ENCODE results near the gene ARAP3.

The ARAP3 gene

DNA sequence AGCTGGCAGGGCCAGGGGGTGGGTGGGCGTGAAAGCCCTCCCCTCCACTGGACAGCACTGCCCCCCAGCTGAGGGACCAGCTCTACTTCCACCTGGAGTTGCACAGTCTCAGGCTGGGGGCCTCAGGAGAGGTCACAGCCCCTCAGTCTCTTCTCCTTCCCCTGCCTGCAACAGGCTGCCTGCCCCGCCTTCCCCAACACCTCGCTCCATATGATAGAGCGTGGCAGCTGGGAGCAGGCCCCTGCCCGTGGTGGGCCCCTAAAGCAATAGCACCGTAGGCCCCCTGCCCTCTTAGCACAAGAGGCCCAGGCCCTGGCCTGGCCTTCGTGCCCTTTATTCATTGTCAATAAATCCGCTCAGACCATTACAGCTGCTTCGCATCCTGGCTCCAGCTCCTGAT is 41.3 kb downstream of the ARAP3 start:
- Histone ChIP-seq H3K27me3 (ENCODE audit: control insufficient read depth in 1 of 2, insufficient read depth in 2 of 2, low read length in 2 of 2) (peaks cover 8 to 11% of the 10 kb centered on the region in 2 donors), H3K27ac (ENCODE audit: low read length) (no peak overlapping the region), H3K9ac (ENCODE audit: low read length in 2 of 2) (no peak overlapping the region), H3K9me3 (ENCODE audit: control insufficient read depth in 2 of 2, low read length in 2 of 2) (no peaks in the 10 kb centered on the region), H3K36me3 (ENCODE audit: control insufficient read depth in 2 of 2, insufficient read depth in 2 of 2, low read length in 2 of 2) (peaks cover 8 to 13% of the 10 kb centered on the region in 2 donors), H3K4me1 (ENCODE audit: control insufficient read depth, insufficient read depth, low read length) (peaks cover 15% of the 10 kb centered on the region), H3K4me3 (ENCODE audit: low read length in 2 of 2) (no peak overlapping the region)

DNA sequence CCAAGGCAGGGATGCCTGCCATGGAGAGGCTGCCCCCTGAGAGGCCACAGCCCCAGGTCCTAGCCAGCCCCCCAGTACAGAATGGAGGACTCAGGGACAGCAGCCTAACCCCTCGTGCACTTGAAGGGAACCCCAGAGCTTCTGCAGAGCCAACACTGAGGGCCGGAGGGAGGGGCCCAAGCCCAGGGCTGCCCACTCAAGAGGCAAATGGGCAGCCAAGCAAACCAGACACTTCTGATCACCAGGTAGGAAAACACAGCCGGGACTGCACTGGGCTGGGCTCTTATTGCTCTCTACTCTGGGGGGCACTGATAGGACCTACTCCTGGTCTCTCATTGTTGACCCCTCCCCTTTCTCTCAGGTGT is 42.0 kb downstream of the ARAP3 start:
- peaks cover 8 to 13% of the 10 kb centered on the region in 2 donors for H3K36me3 ChIP-seq (ENCODE audit: control insufficient read depth in 2 of 2, insufficient read depth in 2 of 2, low read length in 2 of 2)

DNA sequence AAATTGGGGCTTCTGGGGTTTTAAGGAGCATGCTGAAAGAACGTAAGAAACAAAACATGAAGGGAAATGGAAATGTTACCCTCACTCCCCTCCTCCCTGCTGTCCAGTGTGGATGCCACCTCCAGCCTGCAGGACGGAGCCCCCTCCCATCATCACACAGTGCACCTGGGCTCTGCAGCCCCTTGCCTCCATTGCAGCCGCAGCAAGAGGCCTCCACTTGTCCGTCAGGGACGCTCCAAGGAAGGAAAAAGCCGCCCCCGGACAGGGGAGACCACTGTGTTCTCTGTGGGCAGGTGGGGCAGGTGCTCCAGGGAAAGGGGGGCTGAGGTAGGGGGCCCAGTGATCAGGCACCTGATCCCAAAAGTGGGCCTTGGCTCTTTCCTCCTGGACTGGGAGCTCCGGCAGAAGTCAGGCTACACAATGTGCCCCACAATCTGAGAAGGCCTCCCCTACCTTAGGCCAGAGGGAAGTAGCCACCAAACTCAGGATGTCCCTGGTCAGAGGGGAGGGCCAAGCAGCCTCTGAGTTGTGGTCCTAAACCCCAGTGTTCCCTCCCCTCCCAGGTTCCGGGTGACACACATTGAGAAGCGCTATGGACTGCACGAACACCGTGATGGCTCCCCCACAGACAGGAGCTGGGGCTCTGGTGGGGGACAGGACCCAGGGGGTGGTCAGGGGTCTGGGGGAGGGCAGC is 42.5 kb downstream of the ARAP3 start:
- peaks cover 6 to 9% of the 10 kb centered on the region in 2 donors for H3K36me3 ChIP-seq (ENCODE audit: control insufficient read depth in 2 of 2, insufficient read depth in 2 of 2, low read length in 2 of 2)

More for the DNA sequence above, 42.0 kb downstream of the ARAP3 start:
- Histone ChIP-seq H3K9ac (ENCODE audit: low read length in 2 of 2) (no peak overlapping the region), H3K9me3 (ENCODE audit: control insufficient read depth in 2 of 2, low read length in 2 of 2) (no peaks in the 10 kb centered on the region), H3K4me3 (ENCODE audit: low read length in 2 of 2) (no peak overlapping the region), H3K27ac (ENCODE audit: low read length) (no peak overlapping the region), H3K27me3 (ENCODE audit: control insufficient read depth in 1 of 2, insufficient read depth in 2 of 2, low read length in 2 of 2) (peaks cover 8 to 11% of the 10 kb centered on the region in 2 donors), H3K4me1 (ENCODE audit: control insufficient read depth, insufficient read depth, low read length) (peaks cover 22% of the 10 kb centered on the region)

DNA sequence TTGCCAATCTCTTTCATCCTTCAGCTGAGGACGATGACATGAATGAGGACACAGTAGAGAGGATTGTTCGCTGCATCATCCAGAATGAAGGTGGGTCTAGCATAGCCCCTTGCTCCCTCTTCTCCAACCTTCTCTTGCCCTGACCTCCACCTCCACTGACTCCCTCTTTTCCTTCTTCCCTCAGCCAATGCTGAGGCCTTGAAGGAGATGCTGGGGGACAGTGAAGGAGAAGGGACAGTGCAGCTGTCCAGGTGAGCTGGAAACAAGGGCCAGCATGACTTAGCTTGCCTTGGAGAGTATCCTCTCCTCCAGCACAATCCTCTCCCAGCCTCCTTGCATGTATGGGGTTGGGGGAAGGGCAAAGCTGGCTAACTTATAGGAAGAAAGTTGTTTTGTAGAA is 43.3 kb downstream of the ARAP3 start:
- Histone ChIP-seq H3K36me3 (ENCODE audit: control insufficient read depth in 2 of 2, insufficient read depth in 2 of 2, low read length in 2 of 2) (peaks cover 6 to 8% of the 10 kb centered on the region in 2 donors), H3K9me3 (ENCODE audit: control insufficient read depth in 2 of 2, low read length in 2 of 2) (no peaks in the 10 kb centered on the region), H3K4me3 (ENCODE audit: low read length in 2 of 2) (no peak overlapping the region), H3K9ac (ENCODE audit: low read length in 2 of 2) (no peak overlapping the region), H3K27ac (ENCODE audit: low read length) (no peak overlapping the region), H3K4me1 (ENCODE audit: control insufficient read depth, insufficient read depth, low read length) (peaks cover 27% of the 10 kb centered on the region), H3K27me3 (ENCODE audit: control insufficient read depth in 1 of 2, insufficient read depth in 2 of 2, low read length in 2 of 2) (peaks cover 8 to 11% of the 10 kb centered on the region in 2 donors)

More for the DNA sequence above, 42.5 kb downstream of the ARAP3 start:
- Histone ChIP-seq H3K27ac (ENCODE audit: low read length) (no peak overlapping the region), H3K4me3 (ENCODE audit: low read length in 2 of 2) (no peak overlapping the region), H3K9me3 (ENCODE audit: control insufficient read depth in 2 of 2, low read length in 2 of 2) (no peaks in the 10 kb centered on the region), H3K9ac (ENCODE audit: low read length in 2 of 2) (no peak overlapping the region), H3K27me3 (ENCODE audit: control insufficient read depth in 1 of 2, insufficient read depth in 2 of 2, low read length in 2 of 2) (peaks cover 8 to 11% of the 10 kb centered on the region in 2 donors), H3K4me1 (ENCODE audit: control insufficient read depth, insufficient read depth, low read length) (peaks cover 27% of the 10 kb centered on the region)

DNA sequence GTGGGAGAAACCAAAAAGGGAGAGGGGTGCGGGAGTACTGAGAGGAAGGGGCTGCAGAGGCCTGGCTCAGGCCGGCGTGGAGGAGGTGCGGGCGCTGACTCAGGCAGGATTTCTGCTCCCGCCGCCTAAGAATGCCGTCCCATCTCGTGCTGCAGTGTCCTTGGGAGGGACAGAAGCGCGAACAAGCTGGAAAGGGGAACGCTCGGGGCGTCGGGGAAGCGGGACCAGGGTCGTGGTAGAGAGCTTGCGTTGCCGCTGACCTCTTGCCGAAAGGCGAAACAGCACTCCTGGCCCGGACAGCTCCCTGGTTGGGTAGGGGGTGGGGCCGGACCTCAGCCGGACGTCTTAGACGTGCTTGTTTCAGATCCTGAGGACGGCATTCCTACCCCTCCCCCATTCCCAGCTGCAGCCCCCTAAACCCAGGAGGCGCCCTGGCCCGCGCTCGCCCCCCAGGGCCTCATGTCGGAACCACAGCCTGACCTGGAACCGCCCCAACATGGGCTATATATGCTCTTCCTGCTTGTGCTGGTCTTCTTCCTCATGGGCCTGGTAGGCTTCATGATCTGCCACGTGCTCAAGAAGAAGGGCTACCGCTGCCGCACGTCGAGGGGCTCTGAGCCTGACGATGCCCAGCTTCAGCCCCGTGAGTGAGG is 44.1 kb downstream of the ARAP3 start:
- Histone ChIP-seq H3K27ac (ENCODE audit: low read length) (no peak overlapping the region), H3K9me3 (ENCODE audit: control insufficient read depth in 2 of 2, low read length in 2 of 2) (no peaks in the 10 kb centered on the region), H3K4me3 (ENCODE audit: low read length in 2 of 2) (peak overlapping the region; percentile 96 to 99), H3K36me3 (ENCODE audit: control insufficient read depth in 2 of 2, insufficient read depth in 2 of 2, low read length in 2 of 2) (peaks cover 2 to 5% of the 10 kb centered on the region in 2 donors), H3K4me1 (ENCODE audit: control insufficient read depth, insufficient read depth, low read length) (peaks cover 27% of the 10 kb centered on the region), H3K9ac (ENCODE audit: low read length in 2 of 2) (peak overlapping the region in 1 of 2 donors; percentile 15), H3K27me3 (ENCODE audit: control insufficient read depth in 1 of 2, insufficient read depth in 2 of 2, low read length in 2 of 2) (peaks cover 8 to 11% of the 10 kb centered on the region in 2 donors)

DNA sequence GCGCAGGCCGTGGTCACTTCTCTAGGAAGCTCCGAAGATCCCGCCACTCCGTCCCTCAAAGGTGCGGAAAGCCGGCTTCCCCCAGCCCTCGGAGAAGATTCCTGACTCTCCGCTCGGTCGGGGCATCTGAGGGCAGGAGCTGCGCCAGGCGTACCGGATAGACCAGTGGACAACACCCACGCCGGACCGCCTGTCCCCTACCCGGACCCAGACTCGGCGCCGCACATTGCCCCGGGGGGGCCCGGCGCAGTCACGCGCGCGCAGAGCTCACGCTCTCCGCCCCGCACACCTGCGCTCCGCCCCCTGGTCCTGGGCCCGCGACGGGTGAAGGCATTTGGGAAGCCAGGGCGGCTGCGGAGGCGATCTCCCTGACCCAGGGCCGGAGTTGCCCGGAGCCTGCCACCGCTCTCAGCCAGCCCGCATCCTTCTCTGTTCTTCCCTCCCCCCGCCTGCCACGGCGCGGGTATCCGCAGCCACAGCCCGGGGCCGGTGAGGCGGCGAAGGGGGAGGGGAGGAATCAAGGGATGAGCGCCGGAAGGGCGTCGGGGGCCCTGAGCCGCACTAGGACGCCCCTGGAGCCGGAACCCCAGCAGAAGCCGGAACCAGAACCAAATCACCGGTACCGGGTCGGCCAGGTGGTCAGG is 44.8 kb downstream of the ARAP3 start:
- H3K9ac ChIP-seq (ENCODE audit: low read length in 2 of 2), result peak overlapping the region; percentile 32 to 36
- peak overlapping the region; percentile 96 to 99 for H3K4me3 ChIP-seq (ENCODE audit: low read length in 2 of 2)
- no peak overlapping the region for H3K27ac ChIP-seq (ENCODE audit: low read length)
- H3K4me1 ChIP-seq (ENCODE audit: control insufficient read depth, insufficient read depth, low read length), result peaks cover 27% of the 10 kb centered on the region
- H3K36me3 ChIP-seq (ENCODE audit: control insufficient read depth in 2 of 2, insufficient read depth in 2 of 2, low read length in 2 of 2), result peaks cover 3% of the 10 kb centered on the region in 2 donors
- H3K27me3 ChIP-seq (ENCODE audit: control insufficient read depth in 1 of 2, insufficient read depth in 2 of 2, low read length in 2 of 2), result peaks cover 8 to 11% of the 10 kb centered on the region in 2 donors
- H3K9me3 ChIP-seq (ENCODE audit: control insufficient read depth in 2 of 2, low read length in 2 of 2), result no peaks in the 10 kb centered on the region

DNA sequence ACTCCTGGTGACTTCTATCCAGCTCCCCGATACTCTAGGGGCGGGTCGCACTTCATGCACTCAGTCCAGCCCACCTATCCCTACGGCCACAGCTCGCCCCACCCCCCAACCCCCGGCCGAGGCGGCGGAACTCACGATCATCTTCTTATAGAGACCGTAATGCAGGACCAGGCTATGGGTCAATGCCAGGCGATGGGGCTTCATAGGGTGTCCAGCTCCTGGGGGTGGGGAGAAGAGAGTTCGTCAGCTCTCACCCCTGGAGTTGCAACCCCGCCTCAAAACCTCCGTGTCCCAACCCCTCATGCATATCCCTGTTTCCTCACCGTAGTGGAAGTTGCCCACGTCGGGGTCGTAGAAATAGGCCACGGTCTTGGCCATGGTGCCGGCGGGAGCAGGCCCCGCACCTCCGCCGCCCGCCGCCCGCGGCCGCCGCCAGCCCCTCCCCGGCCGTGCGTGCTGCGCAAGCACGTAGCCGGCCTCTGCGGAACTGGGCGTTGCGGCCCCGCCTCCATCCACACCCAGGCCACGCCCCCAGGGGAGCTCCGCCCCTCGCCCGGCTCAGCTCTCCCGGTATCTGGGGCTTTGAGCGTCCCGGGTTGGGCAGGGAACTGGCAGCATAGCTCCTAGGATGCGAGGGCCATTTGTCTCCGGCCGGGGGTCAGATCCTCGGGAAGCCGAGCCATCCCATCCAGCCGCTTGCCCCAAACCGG is 45.5 kb downstream of the ARAP3 start, which contains the start of the genes HDAC3 and RELL2:
Gene HDAC3, minus strand, starts transcription at position 437 of the 710 bp plus-strand sequence. Its CDS starts 59 bp downstream, at position 378.
Gene RELL2, plus strand, starts transcription at position 585 of the 710 bp plus-strand sequence. CDS start 1,229 bp downstream, outside the sequence.
- H3K4me3 ChIP-seq (ENCODE audit: low read length in 2 of 2), result peak within 1 kb of the TSS; percentile 96 to 99
- peak within 1 kb of the TSS; percentile 93 for H3K9ac ChIP-seq (ENCODE audit: low read length in 2 of 2)
- peaks cover 3% of the 10 kb centered on the region in 2 donors for H3K36me3 ChIP-seq (ENCODE audit: control insufficient read depth in 2 of 2, insufficient read depth in 2 of 2, low read length in 2 of 2)
- peaks cover 8 to 11% of the 10 kb centered on the region in 2 donors for H3K27me3 ChIP-seq (ENCODE audit: control insufficient read depth in 1 of 2, insufficient read depth in 2 of 2, low read length in 2 of 2)
- peaks cover 27% of the 10 kb centered on the region for H3K4me1 ChIP-seq (ENCODE audit: control insufficient read depth, insufficient read depth, low read length)
- no peaks in the 10 kb centered on the region for H3K9me3 ChIP-seq (ENCODE audit: control insufficient read depth in 2 of 2, low read length in 2 of 2)
- peak within 1 kb of the TSS; percentile 62 for H3K27ac ChIP-seq (ENCODE audit: low read length)

DNA sequence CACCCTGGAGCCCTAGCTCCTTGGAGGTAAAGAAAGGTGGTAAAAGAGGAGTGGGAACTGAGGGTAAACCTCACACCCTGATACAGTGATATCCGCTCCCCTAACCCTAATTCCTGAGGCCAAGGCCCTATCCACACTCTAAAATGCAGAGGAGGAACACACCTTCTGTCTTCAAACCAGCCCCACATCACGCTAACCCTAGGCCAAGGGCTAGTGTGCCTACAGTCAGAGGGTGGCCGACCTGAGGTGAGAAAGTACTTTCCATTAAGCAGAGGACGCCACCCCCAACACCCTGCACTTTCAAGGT is 46.0 kb downstream of the ARAP3 start:
- H3K4me3 ChIP-seq (ENCODE audit: low read length in 2 of 2), result peak overlapping the region; percentile 96 to 99
- peaks cover 3% of the 10 kb centered on the region in 2 donors for H3K36me3 ChIP-seq (ENCODE audit: control insufficient read depth in 2 of 2, insufficient read depth in 2 of 2, low read length in 2 of 2)
- peaks cover 8 to 11% of the 10 kb centered on the region in 2 donors for H3K27me3 ChIP-seq (ENCODE audit: control insufficient read depth in 1 of 2, insufficient read depth in 2 of 2, low read length in 2 of 2)
- H3K9ac ChIP-seq (ENCODE audit: low read length in 2 of 2), result peak overlapping the region; percentile 93
- H3K9me3 ChIP-seq (ENCODE audit: control insufficient read depth in 2 of 2, low read length in 2 of 2), result no peaks in the 10 kb centered on the region
- peak overlapping the region; percentile 62 for H3K27ac ChIP-seq (ENCODE audit: low read length)
- H3K4me1 ChIP-seq (ENCODE audit: control insufficient read depth, insufficient read depth, low read length), result peaks cover 27% of the 10 kb centered on the region

DNA sequence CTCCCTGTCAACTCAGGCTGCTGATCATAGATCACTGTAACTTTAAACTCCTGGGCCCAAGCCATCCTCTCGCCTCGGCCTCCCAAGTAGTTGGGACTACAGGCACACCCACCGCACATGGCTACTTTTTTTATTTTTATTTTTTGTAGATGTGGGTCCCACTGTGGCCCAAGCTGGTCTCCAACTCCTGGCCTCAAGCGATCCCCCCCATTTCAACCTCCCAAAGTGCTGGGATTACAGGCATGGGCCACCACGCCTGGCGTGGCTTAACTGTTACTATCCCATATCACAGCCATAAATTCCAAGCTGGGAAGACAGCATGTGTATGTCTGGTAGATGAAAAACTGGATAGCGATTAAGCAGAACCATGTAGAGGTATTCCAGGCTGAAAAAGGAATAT is 46.4 kb downstream of the ARAP3 start:
- Histone ChIP-seq H3K4me3 (ENCODE audit: low read length in 2 of 2) (peak overlapping the region; percentile 96 to 99), H3K9me3 (ENCODE audit: control insufficient read depth in 2 of 2, low read length in 2 of 2) (no peaks in the 10 kb centered on the region), H3K27me3 (ENCODE audit: control insufficient read depth in 1 of 2, insufficient read depth in 2 of 2, low read length in 2 of 2) (peaks cover 8 to 11% of the 10 kb centered on the region in 2 donors), H3K36me3 (ENCODE audit: control insufficient read depth in 2 of 2, insufficient read depth in 2 of 2, low read length in 2 of 2) (peaks cover 3% of the 10 kb centered on the region in 2 donors), H3K4me1 (ENCODE audit: control insufficient read depth, insufficient read depth, low read length) (peaks cover 27% of the 10 kb centered on the region), H3K27ac (ENCODE audit: low read length) (no peak overlapping the region), H3K9ac (ENCODE audit: low read length in 2 of 2) (peak overlapping the region in 1 of 2 donors; percentile 93)

DNA sequence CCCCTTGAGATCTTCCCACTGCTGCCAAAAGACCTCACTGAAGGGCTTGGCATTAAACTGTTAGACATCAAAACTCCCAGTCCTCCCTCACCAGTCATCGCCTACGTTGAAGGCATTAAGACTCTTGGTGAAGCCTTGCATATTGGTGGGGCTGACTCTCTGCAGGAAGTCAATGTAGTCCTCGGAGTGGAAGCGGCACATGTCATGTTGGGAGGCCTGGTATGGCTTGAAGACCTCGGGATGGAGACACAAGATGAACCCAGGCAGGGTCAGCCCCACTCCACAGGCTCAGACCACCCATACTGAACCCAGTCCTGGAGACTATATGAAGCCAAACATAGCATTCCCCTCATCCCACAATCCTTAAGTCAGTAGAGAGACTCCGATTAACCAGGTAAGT is 47.3 kb downstream of the ARAP3 start:
- Histone ChIP-seq H3K4me3 (ENCODE audit: low read length in 2 of 2) (no peak overlapping the region), H3K9ac (ENCODE audit: low read length in 2 of 2) (no peak overlapping the region), H3K27me3 (ENCODE audit: control insufficient read depth in 1 of 2, insufficient read depth in 2 of 2, low read length in 2 of 2) (peaks cover 8 to 11% of the 10 kb centered on the region in 2 donors), H3K36me3 (ENCODE audit: control insufficient read depth in 2 of 2, insufficient read depth in 2 of 2, low read length in 2 of 2) (peaks cover 3 to 4% of the 10 kb centered on the region in 2 donors), H3K4me1 (ENCODE audit: control insufficient read depth, insufficient read depth, low read length) (peaks cover 27% of the 10 kb centered on the region), H3K9me3 (ENCODE audit: control insufficient read depth in 2 of 2, low read length in 2 of 2) (no peaks in the 10 kb centered on the region), H3K27ac (ENCODE audit: low read length) (no peak overlapping the region)

Data from stomach smooth muscle (tissue), 2 donors.